Keratinocyte (primary cell): ENCODE data around the gene PLA2G6.

Experiments used
- CTCF ChIP-seq, 3 experiments: IDR thresholded peaks in 1 of 3; conservative IDR thresholded peaks in 1 of 3; optimal IDR thresholded peaks in 1 of 3; 2 replicates in 2 of 3; 3 replicates in 1 of 3; pipeline versions ENCODE3 to v1.5.1; 2011; ENCODE audit warnings: low read length in 3 of 3, mild to moderate bottlenecking in 3 of 3, moderate library complexity in 2 of 3, control low read depth in 1 of 3, inconsistent platforms in 1 of 3; ENCODE audit not compliant: insufficient read depth in 2 of 3; ENCODE audit errors: extremely low read depth in 1 of 3
- EZH2 ChIP-seq: IDR thresholded peaks from one replicate; pipeline ENCODE4 v1.6.1; 2012; ENCODE audit warnings: inconsistent platforms, mild to moderate bottlenecking, low read length, moderate library complexity

GRCh38 chr22:38131399-38131798 is 50.2 kb downstream of the PLA2G6 start:
- TF ChIP-seq CTCF (optimal IDR thresholded peaks at IDR 0.05 in 1 of 3, IDR thresholded peaks at IDR 0.05 in 1 of 3, conservative IDR thresholded peaks at IDR 0.05 in 1 of 3; ENCODE audit: extremely low read depth in 1 of 3, insufficient read depth in 2 of 3, low read length in 3 of 3): no peak
- TF ChIP-seq EZH2: no peak
